Spinal cord (tissue), 10 donors: ENCODE measurements around the gene CENPA. TPM values are rescaled to one million over a fixed set of nuclear protein-coding genes. Genes with fewer than 3 reads are reported as not detected.
A peak's percentile ranks its signal among the peaks of the same experiment; 100 is the strongest.

ENCODE experiments used
- DNase-seq, 6 donors: peaks; one replicate each; pipeline versions ENCODE4 v3.0.0 to v3.0.0-alpha.2; 2013 to 2015; ENCODE audit warnings: low spot score in 6 of 6, low read depth in 4 of 6
- H3K27ac ChIP-seq: one replicate; pipeline ENCODE4 v1.5.1; 2013; ENCODE audit warnings: low read depth, low read length, control low read depth
- H3K27me3 ChIP-seq: one replicate; pipeline ENCODE4 v1.6.1; 2013; ENCODE audit warnings: low read length; ENCODE audit not compliant: control insufficient read depth, insufficient read depth
- H3K36me3 ChIP-seq: one replicate; pipeline ENCODE4 v1.6.1; 2013; ENCODE audit warnings: low read length; ENCODE audit not compliant: control insufficient read depth, insufficient read depth
- H3K4me1 ChIP-seq: one replicate; pipeline ENCODE4 v1.6.1; 2013; ENCODE audit warnings: low read length; ENCODE audit not compliant: control insufficient read depth, insufficient read depth
- H3K4me3 ChIP-seq: one replicate; pipeline ENCODE4 v1.5.1; 2013; ENCODE audit warnings: low read depth, low read length, control low read depth
- H3K9me3 ChIP-seq: one replicate; pipeline ENCODE4 v1.6.1; 2013; ENCODE audit warnings: low read length; ENCODE audit not compliant: control insufficient read depth, insufficient read depth
- WGBS: methylation state at CpG from one replicate; pipeline ENCODE4 v1.1.5; 2013; ENCODE audit warnings: missing lambda C conversion rate; ENCODE audit not compliant: insufficient coverage; 5-methylcytosine and 5-hydroxymethylcytosine counted together
- polyA plus RNA-seq, 2 donors: library from polyadenylated mRNA; unstranded; fragments of 120-200 nt; gene quantifications; one replicate each; pipeline ENCODE4 v1.2.1, GENCODE V29; 2013; ENCODE audit not compliant: insufficient read length in 2 of 2
- total RNA-seq, 2 donors: library from RNA; depleted of rRNA in 1 of 2; stranded (reverse); fragments of 120-200 nt in 1 of 2; fragments of >200 nt in 1 of 2; gene quantifications; one replicate each; pipeline versions ENCODE4 v1.2.3 to v1.2.4, GENCODE V29; 2013 to 2014
- donor health status: healthy.

Gene CENPA
- total and polyA plus RNA-seq, 4 donors: 2.8 to 7.4 (median 5.3) TPM

- Histone ChIP-seq H3K36me3 (peaks cover 28% of the 10 kb centered on the region), H3K4me1 (peaks cover 60% of the 10 kb centered on the region), H3K27ac (no peak overlapping the region), H3K4me3 (no peak overlapping the region), H3K9me3 (no peaks in the 10 kb centered on the region), H3K27me3 (no peaks in the 10 kb centered on the region)
- no peak for DNase-seq
- WGBS: 100% methylated on average over 2 of the region's 3 CpGs
These were observed 17.1 kb upstream of the CENPA start for GRCh38 chr2:26768759-26769088.

GRCh38 chr2:26769089-26769761, 16.6 kb upstream of the CENPA start:
- no peak overlapping the region for H3K4me3 ChIP-seq
- no peak overlapping the region for H3K27ac ChIP-seq
- 63% methylated on average over 11 of the region's 14 CpGs for WGBS
- peaks cover 31% of the 10 kb centered on the region for H3K36me3 ChIP-seq
- no peaks in the 10 kb centered on the region for H3K9me3 ChIP-seq
- peak in 1 of 6 donors; percentile 39 for DNase-seq
- H3K27me3 ChIP-seq: no peaks in the 10 kb centered on the region
- peaks cover 58% of the 10 kb centered on the region for H3K4me1 ChIP-seq

- H3K9me3 ChIP-seq: no peaks in the 10 kb centered on the region
- peaks cover 41% of the 10 kb centered on the region for H3K36me3 ChIP-seq
- WGBS: no CpG with 5 or more reads among the region's 6 CpGs
- peaks cover 43% of the 10 kb centered on the region for H3K4me1 ChIP-seq
- H3K4me3 ChIP-seq: no peak overlapping the region
- H3K27me3 ChIP-seq: no peaks in the 10 kb centered on the region
- DNase-seq: peak in 2 of 6 donors; percentile 36 to 72
- no peak overlapping the region for H3K27ac ChIP-seq
These were observed 14.8 kb upstream of the CENPA start for GRCh38 chr2:26770986-26771586.

GRCh38 chr2:26772064-26773001, 13.5 kb upstream of the CENPA start:
- no peaks in the 10 kb centered on the region for H3K27me3 ChIP-seq
- peak in 2 of 6 donors; percentile 24 to 80 for DNase-seq
- H3K4me1 ChIP-seq: peaks cover 40% of the 10 kb centered on the region
- WGBS: 79% methylated on average over 12 of the region's 13 CpGs
- no peak overlapping the region for H3K4me3 ChIP-seq
- H3K9me3 ChIP-seq: no peaks in the 10 kb centered on the region
- H3K36me3 ChIP-seq: peaks cover 52% of the 10 kb centered on the region
- peak overlapping the region; percentile 25 for H3K27ac ChIP-seq

- H3K27ac ChIP-seq: no peak overlapping the region
- 91% methylated on average over 5 of the region's 5 CpGs for WGBS
- no peaks in the 10 kb centered on the region for H3K9me3 ChIP-seq
- no peaks in the 10 kb centered on the region for H3K27me3 ChIP-seq
- no peak overlapping the region for H3K4me3 ChIP-seq
- DNase-seq: no peak
- peaks cover 68% of the 10 kb centered on the region for H3K36me3 ChIP-seq
- peaks cover 13% of the 10 kb centered on the region for H3K4me1 ChIP-seq
These were observed 9.6 kb upstream of the CENPA start for GRCh38 chr2:26776195-26776800.

- Histone ChIP-seq H3K4me1 (no peaks in the 10 kb centered on the region), H3K27ac (no peak overlapping the region), H3K36me3 (peaks cover 69% of the 10 kb centered on the region), H3K9me3 (no peaks in the 10 kb centered on the region), H3K4me3 (no peak overlapping the region), H3K27me3 (no peaks in the 10 kb centered on the region)
- DNase-seq: no peak
- 97% methylated on average over 18 of the region's 18 CpGs for WGBS
These were observed 7.8 kb upstream of the CENPA start for GRCh38 chr2:26778098-26778497.

- Histone ChIP-seq H3K36me3 (peaks cover 69% of the 10 kb centered on the region), H3K9me3 (no peaks in the 10 kb centered on the region), H3K4me3 (no peak overlapping the region), H3K4me1 (no peaks in the 10 kb centered on the region), H3K27ac (no peak overlapping the region), H3K27me3 (no peaks in the 10 kb centered on the region)
- 100% methylated on average over 2 of the region's 3 CpGs for WGBS
- no peak for DNase-seq
These were observed 7.3 kb upstream of the CENPA start for GRCh38 chr2:26778507-26778906.

GRCh38 chr2:26780203-26780760, 5.6 kb upstream of the CENPA start:
- Histone ChIP-seq H3K36me3 (peaks cover 57% of the 10 kb centered on the region), H3K4me3 (no peak overlapping the region), H3K9me3 (no peaks in the 10 kb centered on the region), H3K27ac (no peak overlapping the region), H3K27me3 (no peaks in the 10 kb centered on the region), H3K4me1 (peaks cover 1% of the 10 kb centered on the region)
- no peak for DNase-seq
- 94% methylated on average over 4 of the region's 4 CpGs for WGBS
